Calu3 (cell line): ENCODE measurements around the gene NEK2. TPM values are rescaled to one million over a fixed set of nuclear protein-coding genes. Genes with fewer than 3 reads are reported as not detected.
"Not testable (repeated sequence)": the region's sequence is repeated elsewhere in the genome, so short reads cannot be mapped to it uniquely, and the experiment has no call there.

ENCODE experiments used
- BruUV-seq: library from RNA; stranded (reverse); fragments of 400-500 nt; replicated peaks from 2 replicates; lab custom pipeline; 2021; lab: Mats Ljungman, UMichigan
- CTCF ChIA-PET: fragments of 300-600 bp; sonication (Branson Sonifier 250); formaldehyde crosslinking; loops from one replicate; lab custom pipeline; 2022; ENCODE audit warnings: antibody characterized with exemption; lab: Charles Lee
- DNase-seq: peaks from one replicate; pipeline ENCODE4 v3.0.0; 2022
- H3K27ac Mint-ChIP-seq: one replicate; pipeline ENCODE4 v1.8.0; 2022; ENCODE audit warnings: mixed read lengths; ENCODE audit not compliant: unreplicated experiment
- H3K27me3 Mint-ChIP-seq: one replicate; pipeline ENCODE4 v1.8.0; 2022; ENCODE audit warnings: mixed read lengths; ENCODE audit not compliant: unreplicated experiment
- H3K36me3 Mint-ChIP-seq: one replicate; pipeline ENCODE4 v1.8.0; 2022; ENCODE audit warnings: mild to moderate bottlenecking, moderate library complexity, mixed read lengths; ENCODE audit not compliant: insufficient read depth, unreplicated experiment
- H3K4me1 Mint-ChIP-seq: one replicate; pipeline ENCODE4 v1.8.0; 2022; ENCODE audit warnings: mild to moderate bottlenecking, low read depth, mixed read lengths; ENCODE audit not compliant: unreplicated experiment
- H3K4me3 Mint-ChIP-seq: one replicate; pipeline ENCODE4 v1.8.0; 2022; ENCODE audit warnings: mild to moderate bottlenecking, low read depth, moderate library complexity, mixed read lengths; ENCODE audit not compliant: unreplicated experiment
- H3K9me3 Mint-ChIP-seq: one replicate; pipeline ENCODE4 v1.8.0; 2022; ENCODE audit warnings: low read depth, mixed read lengths; ENCODE audit not compliant: unreplicated experiment
- CTCF ChIP-seq: fragments of 200-600 bp; IDR thresholded peaks from one replicate; pipeline ENCODE4 v1.8.0; 2022; ENCODE audit warnings: antibody characterized with exemption; ENCODE audit not compliant: unreplicated experiment
- intact Hi-C: fragments of 100-400 bp; cut with micrococcal nuclease; formaldehyde crosslinking; loops from one replicate; pipeline ENCODE4 v1.10.0; 2022; ENCODE audit not compliant: unreplicated experiment
- total RNA-seq: library from RNA; stranded (reverse); gene quantifications from 2 replicates; pipeline ENCODE4 v1.2.3, GENCODE V29; 2022

Gene NEK2
- total RNA-seq, 1 experiment from 2014 or later, result 43.2 TPM

- Mint-ChIP-seq H3K36me3 (no peaks in the 10 kb centered on the region), H3K27me3 (no peaks in the 10 kb centered on the region)
- CTCF ChIA-PET, result interaction anchor here (0.7 kb wide), 1 partner anchor 17 kb away, joined by 4 read pairs; no protein-coding TSS in a partner anchor
These were observed 38.4 kb downstream of the NEK2 start for GRCh38 chr1:211637066-211637465.

DNA sequence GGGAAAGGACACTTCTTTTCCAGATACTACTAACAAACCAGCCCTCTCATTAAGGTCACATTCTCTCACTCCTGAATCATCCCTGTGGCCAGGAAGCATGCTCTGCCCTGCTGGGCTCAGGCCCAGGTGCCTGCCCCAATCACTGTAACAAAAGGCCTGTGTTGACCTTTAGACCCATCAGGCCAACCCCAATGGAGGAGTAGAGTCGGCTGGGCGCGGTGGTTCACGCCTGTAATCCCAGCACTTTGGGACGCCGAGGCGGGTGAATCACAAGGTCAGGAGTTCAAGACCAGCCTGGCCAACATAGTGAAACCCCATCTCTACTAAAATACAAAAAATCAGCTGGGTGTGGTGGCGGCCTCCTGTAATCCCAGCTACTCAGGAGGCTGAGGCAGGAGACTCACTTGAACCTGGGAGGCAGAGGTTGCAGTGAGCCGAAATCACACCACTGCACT lies 38.8 kb downstream of the NEK2 start:
- H3K4me1 Mint-ChIP-seq, result peaks cover 23% of the 10 kb centered on the region
- H3K4me3 Mint-ChIP-seq, H3K27ac Mint-ChIP-seq, CTCF ChIA-PET, intact Hi-C loops, H3K9me3 Mint-ChIP-seq, DNase-seq, BruUV-seq, H3K27me3 Mint-ChIP-seq, H3K36me3 Mint-ChIP-seq: not testable (repeated sequence)

More at GRCh38 chr1:211637066-211637465, 38.4 kb downstream of the NEK2 start:
- Mint-ChIP-seq H3K9me3 (no peaks in the 10 kb centered on the region), H3K4me3 (no peak overlapping the region), H3K27ac (no peak overlapping the region), H3K4me1 (peaks cover 23% of the 10 kb centered on the region)
- intact Hi-C loops, result no loop called here
- no peak for DNase-seq
- BruUV-seq, result no TSS peak
- no peak for TF ChIP-seq CTCF

GRCh38 chr1:211635597-211636205 lies 39.7 kb downstream of the NEK2 start:
- Mint-ChIP-seq H3K4me3 (no peak overlapping the region), H3K27me3 (no peaks in the 10 kb centered on the region), H3K4me1 (peaks cover 23% of the 10 kb centered on the region), H3K27ac (no peak overlapping the region), H3K9me3 (no peaks in the 10 kb centered on the region), H3K36me3 (no peaks in the 10 kb centered on the region)
- no TSS peak for BruUV-seq
- DNase-seq, result no peak
- CTCF ChIA-PET, result interaction anchor here (1.3 kb wide), 1 partner anchor 19 kb away, joined by 3 read pairs; no protein-coding TSS in a partner anchor
- intact Hi-C loops, result no loop called here
- TF ChIP-seq CTCF, result no peak

DNA sequence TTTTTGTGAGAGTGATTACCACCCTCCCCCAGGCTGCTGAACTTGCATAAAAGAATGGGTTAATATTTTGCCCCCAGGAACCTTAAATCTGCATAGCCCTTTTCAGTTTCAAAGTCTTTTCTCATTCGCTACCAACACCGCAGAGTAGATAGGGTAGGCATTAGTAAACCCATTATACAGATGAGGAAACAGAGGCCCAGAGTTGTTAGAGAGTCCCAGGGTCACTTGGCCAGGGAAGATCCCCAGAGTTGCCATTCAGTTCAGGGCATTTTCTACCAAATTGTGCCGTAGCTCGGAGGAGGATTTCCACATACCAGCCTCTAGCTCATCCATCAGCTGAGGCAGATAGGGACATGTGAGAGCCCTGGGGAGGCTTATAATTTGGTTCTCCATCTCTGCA lies 40.5 kb downstream of the NEK2 start:
- no peak for TF ChIP-seq CTCF
- BruUV-seq, result no TSS peak
- Mint-ChIP-seq H3K27me3 (no peaks in the 10 kb centered on the region), H3K9me3 (no peaks in the 10 kb centered on the region), H3K4me1 (peaks cover 18% of the 10 kb centered on the region), H3K36me3 (no peaks in the 10 kb centered on the region), H3K27ac (no peak overlapping the region), H3K4me3 (no peak overlapping the region)
- DNase-seq, result no peak
- CTCF ChIA-PET, result interaction anchor here (1.3 kb wide), 2 partner anchors 20 to 120 kb away, joined by 3 read pairs; no protein-coding TSS in a partner anchor
- intact Hi-C loops, result no loop called here

- Mint-ChIP-seq H3K9me3 (no peaks in the 10 kb centered on the region), H3K27me3 (no peaks in the 10 kb centered on the region), H3K4me3 (no peak overlapping the region), H3K27ac (no peak overlapping the region), H3K36me3 (no peaks in the 10 kb centered on the region), H3K4me1 (peaks cover 14% of the 10 kb centered on the region)
- no TSS peak for BruUV-seq
- DNase-seq, result no peak
- intact Hi-C loops, result no loop called here
- no peak for TF ChIP-seq CTCF
- CTCF ChIA-PET, result interaction anchor here (1.3 kb wide), 2 partner anchors 20 to 119 kb away, joined by 3 read pairs; no protein-coding TSS in a partner anchor
These were observed 41.0 kb downstream of the NEK2 start for GRCh38 chr1:211634461-211634860.
